Gastrocnemius medialis (tissue), 4 donors: ENCODE data around the gene WIPF3.

Experiments used
- CTCF ChIP-seq, 5 experiments: fragments of 450-650 bp in 3 of 5; fragments of 200-600 bp in 2 of 5; sonication (generic) in 2 of 5; IDR thresholded peaks in 4 of 5; conservative IDR thresholded peaks in 1 of 5; 1 replicate in 4 of 5; 2 replicates in 1 of 5; pipeline ENCODE4 v1.5.1; 2016 to 2019; ENCODE audit warnings: antibody characterized with exemption in 5 of 5, mild to moderate bottlenecking in 3 of 5, moderate library complexity in 3 of 5
- POLR2A ChIP-seq, 2 donors: fragments of 450-650 bp; IDR thresholded peaks; one replicate each; pipeline ENCODE4 v1.6.1; 2017; ENCODE audit warnings: antibody characterized with exemption in 2 of 2, mild to moderate bottlenecking in 2 of 2, moderate library complexity in 2 of 2

DNA sequence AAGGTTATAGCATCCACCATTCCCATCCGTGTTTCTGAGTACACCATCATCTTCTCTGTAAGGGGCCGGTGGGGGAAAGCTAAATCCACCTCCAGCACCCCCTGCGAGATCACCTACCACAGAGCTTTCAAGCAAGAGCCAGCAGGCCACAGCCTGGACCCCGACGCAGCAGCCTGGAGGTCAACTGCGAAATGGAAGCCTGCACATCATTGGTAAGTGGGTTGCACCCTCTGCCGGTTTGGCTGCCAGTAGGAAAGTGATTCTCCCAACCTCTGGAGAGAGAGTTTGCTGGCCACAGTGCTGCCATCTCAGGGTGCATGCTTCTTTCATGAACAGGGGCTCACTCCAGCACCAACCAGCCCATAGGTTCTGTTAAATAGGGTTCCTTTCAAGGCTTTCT, 81.7 kb downstream of the WIPF3 start:
- TF ChIP-seq CTCF (IDR thresholded peaks at IDR 0.05 in 4 of 5, conservative IDR thresholded peaks at IDR 0.05 in 1 of 5) (no peak), POLR2A (IDR thresholded peaks at IDR 0.05) (no peak)
